ENCODE measurements around the gene DIP2B. TPM values are rescaled to one million over a fixed set of nuclear protein-coding genes. Genes with fewer than 3 reads are reported as not detected.

Gene DIP2B
- total RNA-seq, 2 experiments from 2014 or later: 23.3 to 23.7 TPM

- H3K27ac Mint-ChIP-seq: no peak overlapping the region
- H3K9me3 Mint-ChIP-seq: peaks cover 2% of the 10 kb centered on the region
- no peak for DNase-seq
- ChIA-PET CTCF (interaction anchor here (0.8 to 1.3 kb wide), 3 partner anchors 8 to 114 kb away, joined by 3 read pairs; no protein-coding TSS in a partner anchor), POLR2A (no interaction called here)
- no peak overlapping the region for H3K4me3 Mint-ChIP-seq
- peaks cover 45% of the 10 kb centered on the region for H3K4me1 Mint-ChIP-seq (ENCODE audit: low read depth)
- intact Hi-C loops (cut with micrococcal nuclease): no loop called here
- peaks cover 15% of the 10 kb centered on the region for H3K36me3 Mint-ChIP-seq
- no peaks in the 10 kb centered on the region for H3K27me3 Mint-ChIP-seq
Observed at GRCh38 chr12:50523772-50524171, 19.0 kb downstream of the DIP2B start.

DNA sequence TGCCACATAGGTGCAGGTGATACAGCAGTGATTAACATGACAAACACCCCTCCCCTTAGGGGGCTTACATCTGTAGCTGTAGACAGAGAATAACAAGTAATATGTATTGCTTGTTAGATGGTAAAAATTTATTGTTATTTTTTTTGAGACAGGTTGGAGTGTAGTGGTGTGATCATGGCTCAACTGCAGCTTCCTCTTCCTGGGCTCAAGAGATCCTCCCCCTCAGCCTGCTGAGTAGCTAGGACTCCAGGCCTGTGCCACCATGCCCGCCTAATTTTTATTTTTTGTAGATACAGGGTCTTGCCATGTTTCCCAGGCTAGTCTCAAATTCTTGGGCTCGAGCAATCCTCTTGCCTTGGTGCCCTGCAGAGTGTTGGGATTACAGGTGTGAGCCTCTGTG, 19.8 kb downstream of the DIP2B start:
- Mint-ChIP-seq H3K4me1 (ENCODE audit: low read depth) (peaks cover 48% of the 10 kb centered on the region), H3K9me3 (peaks cover 2% of the 10 kb centered on the region), H3K4me3 (no peak overlapping the region), H3K27me3 (no peaks in the 10 kb centered on the region), H3K27ac (no peak overlapping the region), H3K36me3 (peaks cover 15% of the 10 kb centered on the region)
- POLR2A ChIA-PET: interaction anchor here (1.1 kb wide), 1 partner anchor 15 kb away, joined by 3 read pairs; no protein-coding TSS in a partner anchor
- CTCF ChIA-PET: interaction anchor here (1.3 kb wide), 1 partner anchor 114 kb away, joined by 3 read pairs; no protein-coding TSS in a partner anchor
- intact Hi-C loops (cut with micrococcal nuclease): no loop called here
- DNase-seq: no peak

DNA sequence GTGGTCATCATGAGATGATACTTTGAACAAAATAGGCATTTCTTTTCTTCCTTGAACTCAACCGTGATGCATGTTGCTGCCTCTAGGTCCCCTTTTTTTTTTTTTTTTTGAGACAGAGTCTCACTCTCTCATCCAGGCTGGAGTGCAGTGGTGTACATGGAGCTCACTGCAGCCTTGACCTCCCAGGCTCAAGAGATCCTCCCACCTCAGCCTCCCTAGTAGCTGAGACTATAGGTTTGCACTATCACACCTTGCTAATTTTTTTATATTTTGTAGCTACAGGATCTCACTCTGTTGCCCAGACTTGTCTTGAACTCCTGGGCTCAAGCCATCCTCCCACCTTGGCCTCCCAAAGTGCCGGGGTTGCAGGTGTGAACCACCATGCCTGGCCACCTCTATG, 20.6 kb downstream of the DIP2B start:
- intact Hi-C loops (cut with micrococcal nuclease): no loop called here
- no peak for DNase-seq
- Mint-ChIP-seq H3K9me3 (peaks cover 2% of the 10 kb centered on the region), H3K36me3 (peaks cover 15% of the 10 kb centered on the region), H3K4me3 (no peak overlapping the region), H3K4me1 (ENCODE audit: low read depth) (peaks cover 39% of the 10 kb centered on the region), H3K27me3 (no peaks in the 10 kb centered on the region), H3K27ac (no peak overlapping the region)
- CTCF ChIA-PET: interaction anchor here (0.6 to 0.7 kb wide), 2 partner anchors 9 to 564 kb away, joined by 3 read pairs; no protein-coding TSS in a partner anchor
- POLR2A ChIA-PET: no interaction called here

DNA sequence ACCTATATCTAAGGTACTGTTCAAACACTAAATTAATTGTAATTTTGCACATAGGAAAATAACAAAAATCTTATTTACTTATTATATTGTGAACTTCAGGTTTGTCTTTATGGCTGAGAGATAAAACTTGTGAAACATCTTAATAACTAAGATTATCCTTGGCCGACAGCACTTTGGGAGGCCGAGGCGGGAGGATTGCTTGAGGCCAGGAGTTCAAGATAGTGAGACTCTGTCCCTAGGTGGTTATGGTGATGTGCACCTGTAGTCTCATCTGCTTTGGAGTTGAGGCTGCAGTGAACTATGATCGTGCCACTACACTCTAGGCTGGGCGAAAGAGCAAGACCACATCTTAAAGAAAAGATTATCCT, 22.6 kb downstream of the DIP2B start:
- ChIA-PET POLR2A (no interaction called here), CTCF (no interaction called here)
- Mint-ChIP-seq H3K4me1 (ENCODE audit: low read depth) (peaks cover 34% of the 10 kb centered on the region), H3K4me3 (no peak overlapping the region), H3K27ac (no peak overlapping the region), H3K9me3 (peaks cover 2% of the 10 kb centered on the region), H3K27me3 (no peaks in the 10 kb centered on the region), H3K36me3 (peaks cover 14% of the 10 kb centered on the region)
- no peak for DNase-seq
- intact Hi-C loops (cut with micrococcal nuclease): no loop called here

DNA sequence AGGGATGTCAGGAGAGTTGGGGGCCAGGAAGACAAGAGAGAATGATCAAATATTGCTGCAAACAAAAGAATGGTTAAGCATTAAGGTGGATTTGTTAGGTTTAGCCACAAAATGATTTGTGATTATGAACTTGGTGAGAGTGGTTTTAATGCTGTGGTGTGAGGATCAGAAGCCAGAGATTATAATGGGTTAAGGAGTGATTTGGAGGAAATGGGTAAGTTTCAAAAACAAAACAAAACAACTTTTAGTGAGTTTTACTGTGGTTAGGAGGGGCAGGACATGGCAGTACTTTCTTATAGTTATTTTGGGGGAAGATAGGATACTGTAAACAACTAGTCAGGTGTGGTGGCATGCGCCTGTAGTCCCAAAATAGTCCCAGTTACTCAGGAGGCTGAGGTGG, 24.0 kb downstream of the DIP2B start:
- H3K27ac Mint-ChIP-seq: peak overlapping the region; percentile 2
- H3K4me3 Mint-ChIP-seq: no peak overlapping the region
- CTCF ChIA-PET: interaction anchor here (1.0 kb wide), 1 partner anchor 11 kb away, joined by 3 read pairs; no protein-coding TSS in a partner anchor
- H3K36me3 Mint-ChIP-seq: peaks cover 6% of the 10 kb centered on the region
- no peak for DNase-seq
- POLR2A ChIA-PET: no interaction called here
- H3K4me1 Mint-ChIP-seq (ENCODE audit: low read depth): peaks cover 30% of the 10 kb centered on the region
- H3K27me3 Mint-ChIP-seq: no peaks in the 10 kb centered on the region
- intact Hi-C loops (cut with micrococcal nuclease): no loop called here
- H3K9me3 Mint-ChIP-seq: no peaks in the 10 kb centered on the region

DNA sequence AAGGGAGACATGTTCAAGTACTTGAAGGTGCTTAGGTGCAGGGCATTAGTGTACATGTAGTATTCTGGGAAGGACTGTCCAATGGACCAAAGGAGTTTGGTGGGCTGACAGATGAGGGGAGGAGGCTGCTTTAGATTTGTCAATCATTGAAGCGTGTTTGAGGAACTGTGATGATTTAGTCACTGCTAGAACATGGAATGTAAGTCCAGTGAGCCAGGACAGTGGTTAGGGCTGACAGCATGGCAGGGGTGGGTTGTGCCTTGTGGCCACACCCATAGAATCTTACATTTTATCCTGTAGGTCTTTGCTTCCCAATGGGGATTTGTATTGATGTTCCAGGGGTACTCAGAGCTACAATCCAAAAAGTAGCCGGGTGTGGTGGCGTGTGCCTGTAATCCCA, 24.6 kb downstream of the DIP2B start:
- H3K9me3 Mint-ChIP-seq: no peaks in the 10 kb centered on the region
- POLR2A ChIA-PET: no interaction called here
- H3K27ac Mint-ChIP-seq: no peak overlapping the region
- intact Hi-C loops (cut with micrococcal nuclease): no loop called here
- H3K27me3 Mint-ChIP-seq: no peaks in the 10 kb centered on the region
- DNase-seq: no peak
- peaks cover 6% of the 10 kb centered on the region for H3K36me3 Mint-ChIP-seq
- H3K4me3 Mint-ChIP-seq: no peak overlapping the region
- CTCF ChIA-PET: interaction anchor here (1.0 kb wide), 1 partner anchor 12 kb away, joined by 3 read pairs; no protein-coding TSS in a partner anchor
- peaks cover 28% of the 10 kb centered on the region for H3K4me1 Mint-ChIP-seq (ENCODE audit: low read depth)

- no peak for DNase-seq
- H3K4me3 Mint-ChIP-seq: no peak overlapping the region
- POLR2A ChIA-PET: interaction anchor here (1.5 kb wide), 1 partner anchor 12 kb away, joined by 7 read pairs; no protein-coding TSS in a partner anchor
- H3K9me3 Mint-ChIP-seq: no peaks in the 10 kb centered on the region
- no peaks in the 10 kb centered on the region for H3K27me3 Mint-ChIP-seq
- peaks cover 6% of the 10 kb centered on the region for H3K36me3 Mint-ChIP-seq
- no peak overlapping the region for H3K27ac Mint-ChIP-seq
- intact Hi-C loops (cut with micrococcal nuclease): loop anchor here (5.0 kb wide), 4 partner anchors 67 to 778 kb away; no protein-coding TSS in a partner anchor
- CTCF ChIA-PET: interaction anchor here (0.6 kb wide), 1 partner anchor 288 kb away, joined by 4 read pairs; no protein-coding TSS in a partner anchor
- peaks cover 33% of the 10 kb centered on the region for H3K4me1 Mint-ChIP-seq (ENCODE audit: low read depth)
Observed at GRCh38 chr12:50530532-50530931, 25.7 kb downstream of the DIP2B start.

- POLR2A ChIA-PET: interaction anchor here (1.0 to 2.2 kb wide), 7 partner anchors 10 to 28 kb away, joined by 3 to 19 read pairs (median 7); partner anchors contain the start of gene DIP2B
- Mint-ChIP-seq H3K27me3 (no peaks in the 10 kb centered on the region), H3K27ac (no peak overlapping the region)
Observed at GRCh38 chr12:50533203-50533584, 28.4 kb downstream of the DIP2B start.

DNA sequence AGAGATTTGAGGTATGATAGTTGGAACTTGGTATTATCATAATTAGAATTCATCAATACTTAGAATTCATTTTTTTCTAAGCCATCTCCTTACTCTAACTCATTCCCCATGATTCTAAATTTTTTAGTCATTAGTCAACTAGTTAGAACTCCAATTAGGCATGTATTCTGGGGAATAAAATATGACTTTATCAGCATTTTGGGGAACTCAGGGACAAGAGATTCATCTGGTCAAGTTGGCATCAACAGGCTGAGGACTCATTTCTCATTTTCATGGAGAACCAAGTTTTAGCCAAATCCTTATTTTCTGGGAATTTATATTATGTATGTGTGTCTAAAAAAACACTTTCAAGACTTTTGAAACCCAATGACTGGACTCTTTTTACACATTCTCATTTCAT, 29.2 kb downstream of the DIP2B start:
- DNase-seq: no peak
- intact Hi-C loops (cut with micrococcal nuclease): loop anchor here (5.0 kb wide), 4 partner anchors 63 to 782 kb away; no protein-coding TSS in a partner anchor
- H3K36me3 Mint-ChIP-seq: no peaks in the 10 kb centered on the region
- H3K27me3 Mint-ChIP-seq: no peaks in the 10 kb centered on the region
- H3K9me3 Mint-ChIP-seq: no peaks in the 10 kb centered on the region
- H3K4me1 Mint-ChIP-seq (ENCODE audit: low read depth): peaks cover 34% of the 10 kb centered on the region
- ChIA-PET CTCF (interaction anchor here (1.0 kb wide), 1 partner anchor 30 kb away, joined by 5 read pairs; the partner anchor contains the start of gene DIP2B), POLR2A (interaction anchor here (1.2 kb wide), 1 partner anchor 24 kb away, joined by 4 read pairs; no protein-coding TSS in a partner anchor)
- H3K27ac Mint-ChIP-seq: no peak overlapping the region
- H3K4me3 Mint-ChIP-seq: no peak overlapping the region

More at GRCh38 chr12:50533203-50533584, 28.4 kb downstream of the DIP2B start:
- Mint-ChIP-seq H3K9me3 (no peaks in the 10 kb centered on the region), H3K4me1 (ENCODE audit: low read depth) (peaks cover 38% of the 10 kb centered on the region), H3K4me3 (no peak overlapping the region), H3K36me3 (no peaks in the 10 kb centered on the region)
- CTCF ChIA-PET: interaction anchor here (0.7 to 2.5 kb wide), 5 partner anchors 9 to 105 kb away, joined by 3 to 8 read pairs (median 5); partner anchors contain the start of gene DIP2B
- no peak for DNase-seq
- intact Hi-C loops (cut with micrococcal nuclease): loop anchor here (5.0 kb wide), 4 partner anchors 64 to 781 kb away; no protein-coding TSS in a partner anchor

- Mint-ChIP-seq H3K27me3 (no peaks in the 10 kb centered on the region), H3K27ac (peak overlapping the region; percentile 50), H3K4me1 (ENCODE audit: low read depth) (peaks cover 39% of the 10 kb centered on the region), H3K36me3 (no peaks in the 10 kb centered on the region), H3K4me3 (no peak overlapping the region), H3K9me3 (no peaks in the 10 kb centered on the region)
- intact Hi-C loops (cut with micrococcal nuclease): no loop called here
- CTCF ChIA-PET: interaction anchor here (1.1 kb wide), 1 partner anchor 32 kb away, joined by 3 read pairs; no protein-coding TSS in a partner anchor
- POLR2A ChIA-PET: interaction anchor here (1.1 to 1.5 kb wide), 2 partner anchors 31 to 59 kb away, joined by 3 to 4 read pairs; no protein-coding TSS in a partner anchor
- no peak for DNase-seq
Observed at GRCh38 chr12:50536831-50537537, 32.2 kb downstream of the DIP2B start.

DNA sequence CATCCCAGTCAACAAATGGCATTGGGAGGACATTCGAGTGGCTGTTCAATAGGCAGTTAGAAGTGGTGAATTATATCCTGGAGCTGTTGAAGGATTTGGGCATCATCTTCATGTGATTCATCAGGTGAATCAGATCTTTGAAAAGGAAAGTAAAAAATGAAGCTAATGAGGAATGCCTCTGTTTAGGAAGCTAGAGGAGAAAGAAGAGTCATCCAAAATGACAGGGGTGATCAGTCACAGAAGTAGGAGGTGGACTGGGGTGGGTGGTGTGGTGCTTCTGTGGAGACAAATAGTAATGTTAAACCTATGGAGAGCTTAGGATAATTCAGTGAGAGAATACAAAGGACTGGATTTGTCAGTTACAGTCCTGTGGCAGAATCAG, 32.7 kb downstream of the DIP2B start:
- POLR2A ChIA-PET: interaction anchor here (0.8 to 1.5 kb wide), 3 partner anchors 18 to 58 kb away, joined by 3 to 4 read pairs (median 3); no protein-coding TSS in a partner anchor
- peak; percentile 48 for DNase-seq
- CTCF ChIA-PET: interaction anchor here (1.0 to 1.1 kb wide), 2 partner anchors 31 to 32 kb away, joined by 3 read pairs; no protein-coding TSS in a partner anchor
- H3K9me3 Mint-ChIP-seq: no peaks in the 10 kb centered on the region
- H3K27me3 Mint-ChIP-seq: no peaks in the 10 kb centered on the region
- no peak overlapping the region for H3K4me3 Mint-ChIP-seq
- intact Hi-C loops (cut with micrococcal nuclease): no loop called here
- H3K36me3 Mint-ChIP-seq: no peaks in the 10 kb centered on the region
- peaks cover 44% of the 10 kb centered on the region for H3K4me1 Mint-ChIP-seq (ENCODE audit: low read depth)
- peak overlapping the region; percentile 50 for H3K27ac Mint-ChIP-seq

DNA sequence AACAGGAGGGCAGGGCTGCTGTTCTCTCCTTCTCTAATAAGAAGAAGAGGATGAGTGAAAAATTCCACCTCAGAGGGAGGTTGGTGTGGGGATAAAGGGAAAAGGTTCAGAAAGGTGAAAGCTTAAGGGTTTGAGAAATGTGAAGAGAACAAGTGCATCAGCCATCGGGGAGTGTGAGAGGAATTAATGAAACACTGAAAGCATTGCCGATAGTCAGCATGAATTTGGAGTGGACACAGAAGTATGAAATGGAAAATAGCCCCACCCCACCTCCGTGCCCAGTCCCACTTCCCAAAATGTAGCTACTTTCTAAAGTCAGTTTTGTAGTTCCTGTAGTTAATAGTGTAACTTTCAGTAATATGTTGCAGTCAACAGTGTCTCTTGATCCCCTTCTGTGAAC, 33.4 kb downstream of the DIP2B start:
- Mint-ChIP-seq H3K9me3 (no peaks in the 10 kb centered on the region), H3K36me3 (no peaks in the 10 kb centered on the region), H3K27ac (peak overlapping the region; percentile 50), H3K4me1 (ENCODE audit: low read depth) (peaks cover 50% of the 10 kb centered on the region), H3K4me3 (no peak overlapping the region), H3K27me3 (no peaks in the 10 kb centered on the region)
- intact Hi-C loops (cut with micrococcal nuclease): no loop called here
- no peak for DNase-seq
- ChIA-PET CTCF (interaction anchor here (1.0 to 1.4 kb wide), 2 partner anchors 32 to 59 kb away, joined by 3 read pairs; no protein-coding TSS in a partner anchor), POLR2A (interaction anchor here (0.8 to 1.5 kb wide), 3 partner anchors 17 to 57 kb away, joined by 3 to 4 read pairs (median 3); no protein-coding TSS in a partner anchor)

All from activated CD4-positive, alpha-beta memory T cell treated with anti-CD3 and anti-CD28 coated beads for 36 hours (primary cell).